Stimulated activated CD8-positive, alpha-beta memory T cell treated with anti-CD3 and anti-CD28 coated beads, Interleukin-12 subunit alpha, Interleukin-12 subunit beta, amount 100 ng/mL, for 24 hours (primary cell): ENCODE measurements around the gene PNMA6E.

Experiments
- DNase-seq: peaks from one replicate; pipeline ENCODE4 v3.0.0-alpha.2; 2020; ENCODE audit errors: extremely low read depth

Gene PNMA6E

DNA sequence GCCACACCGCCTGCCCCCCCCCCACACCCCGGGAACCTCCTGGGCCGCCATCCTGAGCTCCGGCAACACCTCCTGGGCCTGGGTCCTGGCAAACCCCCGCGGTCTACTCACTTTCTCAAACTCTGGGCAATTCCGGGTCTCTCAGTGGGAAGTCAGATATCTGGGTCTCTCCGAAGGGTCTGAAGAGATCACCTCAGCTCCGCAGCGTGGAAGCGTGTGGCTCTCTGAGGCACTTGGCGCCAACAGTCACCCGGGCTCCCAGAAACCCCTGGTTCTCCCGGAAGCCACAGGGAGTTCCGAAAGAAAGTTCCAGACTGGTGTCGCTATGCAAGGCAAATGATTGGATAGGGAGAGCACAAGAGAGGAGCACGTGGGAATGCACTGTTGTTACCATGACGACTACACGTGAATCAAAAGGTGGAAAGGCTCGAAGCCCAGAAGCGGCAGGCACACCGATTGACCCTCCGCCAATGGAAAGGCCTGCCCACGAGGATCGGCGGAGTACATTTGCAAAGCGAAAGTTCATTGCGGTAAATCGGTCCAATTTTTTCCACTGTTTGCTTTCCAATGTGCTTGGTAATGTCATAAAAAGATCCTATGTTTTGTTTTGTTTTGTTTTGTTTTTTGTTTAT is at the start of gene PNMA6E:
Gene PNMA6E, minus strand, starts transcription at position 218 of the 632 bp plus-strand sequence. CDS start 2,501 bp downstream, outside the sequence.
- DNase-seq = no peak

- DNase-seq = no peak
Observed at GRCh38 chrX:153450949-153451277, 49.8 kb upstream of the PNMA6E start.

DNA sequence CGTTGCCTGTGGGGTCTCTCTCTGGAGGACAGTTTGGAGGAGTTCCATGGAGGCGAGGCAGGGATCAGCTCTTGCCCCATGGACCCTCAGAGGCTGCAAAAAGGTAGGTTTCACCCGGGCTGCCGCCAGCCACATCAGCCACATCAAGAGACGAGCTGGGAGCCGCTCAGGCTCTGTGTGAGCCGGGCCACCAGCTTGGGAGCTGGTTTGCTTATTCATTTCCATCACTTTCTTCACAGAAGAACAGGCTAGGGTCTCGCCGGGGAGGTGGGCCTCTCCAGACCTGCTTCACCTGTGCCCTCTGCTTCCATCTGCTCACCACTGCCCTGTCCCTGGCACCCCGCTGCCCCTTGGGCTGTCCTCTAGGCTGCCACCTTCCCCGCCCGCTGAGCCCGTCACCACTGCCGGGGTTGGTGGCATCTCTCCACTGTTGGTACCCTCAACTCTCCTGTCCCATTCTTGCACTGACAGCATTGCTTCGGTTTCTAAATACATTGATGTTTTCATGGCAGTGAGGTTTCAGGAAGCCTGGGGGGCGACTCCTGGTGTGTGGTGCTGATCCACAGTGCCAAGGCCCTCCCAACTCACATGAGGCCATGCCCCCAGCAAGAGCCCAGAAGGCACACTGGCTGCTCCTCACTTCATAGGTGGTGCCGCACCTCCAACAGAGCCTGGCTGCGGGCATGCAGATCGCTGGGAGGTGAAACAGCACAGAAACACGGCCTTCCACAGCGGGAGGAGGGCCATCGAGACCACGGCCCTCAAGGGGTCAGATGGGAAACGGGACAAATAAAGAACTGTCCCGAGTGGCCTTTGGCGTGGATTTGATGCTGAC is 49.2 kb upstream of the PNMA6E start:
- DNase-seq = no peak

- no peak for DNase-seq
Observed at GRCh38 chrX:153449368-153450113, 48.4 kb upstream of the PNMA6E start.

DNA sequence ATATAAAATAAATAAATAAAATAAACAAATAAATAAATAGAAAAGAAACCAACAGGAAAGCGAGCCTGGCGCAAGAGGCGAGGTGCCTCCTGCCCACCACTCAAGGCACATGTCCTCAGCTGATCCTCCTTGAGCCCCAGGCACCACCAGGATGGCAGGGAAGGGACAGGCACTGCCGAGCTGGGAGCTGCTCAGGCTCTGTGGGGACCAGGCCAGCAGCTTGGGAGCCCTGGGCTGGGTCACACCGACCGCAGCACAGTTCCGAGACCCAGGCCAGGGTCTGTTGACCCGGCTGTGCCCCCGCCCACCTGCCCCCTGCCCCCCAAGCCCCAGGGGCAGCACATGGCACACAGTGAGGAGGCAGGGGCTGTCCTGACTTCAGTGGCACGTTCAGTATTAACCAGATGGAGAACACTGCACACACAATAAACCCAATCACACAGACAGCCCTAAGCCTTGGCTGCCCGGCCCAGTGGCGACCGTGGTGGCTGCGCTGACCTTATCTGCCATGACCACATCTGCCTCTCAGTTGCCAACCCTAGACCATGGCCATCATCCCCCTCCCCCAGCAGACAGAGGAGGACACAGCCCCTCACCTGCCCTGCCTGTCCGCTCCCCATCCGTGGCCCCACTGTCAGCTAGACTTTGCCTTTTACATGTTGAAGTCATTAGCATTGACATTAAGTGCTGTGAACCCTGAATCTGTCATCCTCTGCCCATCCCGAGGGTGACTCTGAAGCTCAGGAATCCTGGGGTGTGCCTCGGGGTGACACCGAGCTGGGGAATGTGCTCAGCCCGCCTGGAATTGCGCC is 47.6 kb upstream of the PNMA6E start:
- no peak for DNase-seq

GRCh38 chrX:153447581-153447960 is 46.4 kb upstream of the PNMA6E start:
- DNase-seq = no peak

DNA sequence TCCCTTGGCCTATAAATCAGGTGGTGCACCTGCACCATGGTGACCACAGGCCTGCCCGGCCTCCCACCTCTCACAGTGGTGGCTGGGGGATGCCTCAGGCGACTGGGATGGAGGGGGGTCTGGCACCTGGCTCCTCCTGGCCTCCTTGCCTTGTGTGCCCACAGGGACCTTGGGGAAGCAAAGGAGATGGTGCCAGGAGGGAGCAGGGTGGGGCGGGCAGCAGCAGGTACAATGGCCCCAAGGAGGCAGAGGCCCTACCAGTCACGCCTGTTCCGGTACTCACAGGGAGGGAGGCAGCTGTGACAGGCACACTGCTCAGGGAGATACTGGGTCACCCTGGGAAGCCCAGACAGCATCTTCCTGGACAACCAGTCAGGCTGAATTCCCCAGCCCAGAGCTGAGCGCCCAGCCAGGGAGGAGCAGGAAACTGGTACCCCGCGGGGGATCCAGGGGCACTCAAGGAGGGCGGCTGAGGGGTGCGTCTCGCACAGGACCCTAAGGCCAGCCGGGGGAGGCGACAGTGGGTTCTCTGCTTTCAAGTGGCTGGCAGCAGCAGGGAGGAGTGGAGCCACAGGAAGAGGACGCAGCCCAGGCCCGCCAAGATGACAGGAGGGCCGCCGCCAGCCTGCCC is 45.9 kb upstream of the PNMA6E start:
- no peak for DNase-seq

DNA sequence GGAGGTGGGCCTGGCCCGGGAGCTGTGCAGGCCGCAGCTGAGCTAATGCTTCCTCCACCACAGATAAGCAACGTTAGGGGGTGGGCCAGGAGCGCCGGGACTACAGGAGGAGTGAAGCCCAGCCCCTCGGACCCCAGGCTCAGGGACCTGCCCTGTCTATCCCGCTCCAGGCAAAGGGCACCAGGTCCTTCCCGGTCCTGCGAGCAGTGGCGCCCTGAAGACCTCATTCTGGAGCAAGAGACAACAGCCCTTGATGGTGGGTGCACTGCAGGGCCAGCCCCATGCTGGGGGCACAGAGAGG is 45.4 kb upstream of the PNMA6E start:
- no peak for DNase-seq

DNA sequence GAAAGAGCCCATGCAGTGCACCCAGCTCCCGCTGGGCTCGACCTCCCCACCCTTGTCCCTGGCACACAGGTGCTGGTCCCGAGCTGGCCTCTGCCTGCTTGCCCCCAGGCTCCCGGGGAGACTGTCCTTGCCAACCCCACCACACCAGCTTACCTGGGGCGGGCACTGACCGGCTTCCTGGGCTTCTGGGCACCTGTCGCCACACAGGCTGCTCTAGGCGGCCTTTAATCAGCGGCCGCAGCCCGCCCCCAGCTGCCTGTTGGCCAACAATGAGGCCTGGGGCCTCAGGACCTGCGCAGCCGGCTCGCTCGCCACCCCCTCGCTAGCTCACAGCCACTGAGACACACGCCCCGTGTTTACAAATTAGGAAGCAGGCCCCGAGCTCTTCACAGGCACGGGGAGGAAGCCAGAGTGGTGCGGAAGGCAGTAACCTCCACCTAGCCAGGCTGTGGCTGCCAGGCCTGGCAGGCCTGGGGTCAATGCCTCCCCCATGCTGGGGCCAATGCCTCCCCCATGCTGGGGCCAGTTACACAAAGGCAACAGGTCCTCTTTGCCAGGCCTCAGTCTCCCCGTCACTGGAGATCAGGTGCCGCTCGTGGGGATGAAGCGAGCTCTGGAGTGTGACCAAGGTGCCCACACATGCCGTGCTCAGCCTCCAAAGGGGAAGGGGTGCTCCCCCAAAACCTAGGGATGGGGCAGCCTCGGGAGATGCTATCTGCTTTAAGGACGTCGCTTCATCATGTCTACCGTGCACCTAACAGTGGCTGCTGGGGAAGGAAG is 44.9 kb upstream of the PNMA6E start, which contains the start of gene TREX2:
Gene TREX2, minus strand, starts transcription at position 201 of the 780 bp plus-strand sequence. CDS start 626 bp downstream, outside the sequence.
- no peak for DNase-seq

DNA sequence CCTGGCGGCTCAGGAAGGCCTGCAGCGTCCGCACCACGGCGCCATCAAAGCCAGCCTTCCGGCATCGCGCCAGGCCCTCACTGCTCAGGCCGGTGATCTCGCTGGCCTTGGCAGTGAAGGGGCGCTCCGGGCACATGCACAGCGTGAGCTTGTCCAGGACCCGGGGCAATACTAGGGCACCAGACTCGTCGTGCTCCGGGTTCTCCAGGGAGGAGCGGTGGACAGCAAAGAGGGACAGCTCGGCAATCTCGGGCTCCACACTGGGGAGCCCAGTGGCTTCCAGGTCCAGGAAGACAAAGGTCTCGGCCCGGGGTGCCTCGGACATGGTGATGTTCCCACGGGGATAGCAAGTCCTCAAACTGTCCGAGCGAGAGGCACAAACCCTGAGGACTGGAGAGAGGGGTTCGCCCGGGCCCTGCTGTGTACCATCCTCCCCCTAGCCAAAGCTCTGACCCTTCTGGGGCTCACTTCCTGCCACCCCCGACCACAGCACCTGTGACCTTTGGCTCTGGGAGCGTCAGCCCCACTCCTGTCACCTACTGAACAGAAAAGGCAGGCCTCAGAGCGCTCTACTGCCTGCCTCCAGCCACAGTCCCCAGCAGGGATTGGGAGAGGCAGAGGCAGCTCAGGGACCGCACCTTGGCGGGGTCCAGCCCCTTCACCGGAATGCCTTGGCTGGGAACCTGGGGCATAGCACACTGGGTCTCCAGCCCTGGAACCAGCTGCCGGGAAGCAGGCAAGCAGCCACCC is 44.1 kb upstream of the PNMA6E start:
- no peak for DNase-seq

DNA sequence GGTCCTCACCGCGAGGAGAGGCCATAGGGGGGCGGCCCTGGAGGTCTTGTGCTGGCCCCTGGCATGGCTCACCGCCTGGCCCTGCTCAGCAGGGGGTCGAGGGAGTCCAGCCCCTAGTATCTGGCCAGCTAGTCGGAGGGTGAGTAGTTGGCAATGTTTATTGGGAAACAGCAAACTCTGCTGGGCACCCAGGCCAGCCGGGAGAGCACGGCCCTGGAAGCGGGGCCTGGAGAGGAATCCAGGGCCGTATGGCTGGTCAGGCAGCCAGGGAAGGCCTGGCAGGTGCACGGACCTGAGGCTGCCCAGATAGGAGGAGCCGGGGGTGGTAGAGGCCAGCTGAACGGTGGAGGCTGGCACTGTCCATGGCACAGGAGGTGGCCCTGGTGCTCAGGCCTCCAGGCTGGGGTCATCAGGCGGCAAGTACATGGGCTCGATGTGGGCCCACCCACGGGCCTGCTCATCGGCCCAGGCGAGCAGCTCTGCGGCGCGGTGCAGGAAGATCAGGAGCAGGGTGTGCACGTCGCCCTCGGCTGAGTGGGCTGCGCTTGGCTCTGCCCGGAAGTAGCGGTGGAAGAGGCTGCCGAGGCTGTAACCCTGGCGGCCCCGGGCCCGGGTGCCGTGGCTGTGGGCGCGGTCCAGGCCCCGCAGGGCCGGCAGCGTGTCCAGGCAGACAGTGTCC is 43.3 kb upstream of the PNMA6E start:
- DNase-seq = no peak

DNA sequence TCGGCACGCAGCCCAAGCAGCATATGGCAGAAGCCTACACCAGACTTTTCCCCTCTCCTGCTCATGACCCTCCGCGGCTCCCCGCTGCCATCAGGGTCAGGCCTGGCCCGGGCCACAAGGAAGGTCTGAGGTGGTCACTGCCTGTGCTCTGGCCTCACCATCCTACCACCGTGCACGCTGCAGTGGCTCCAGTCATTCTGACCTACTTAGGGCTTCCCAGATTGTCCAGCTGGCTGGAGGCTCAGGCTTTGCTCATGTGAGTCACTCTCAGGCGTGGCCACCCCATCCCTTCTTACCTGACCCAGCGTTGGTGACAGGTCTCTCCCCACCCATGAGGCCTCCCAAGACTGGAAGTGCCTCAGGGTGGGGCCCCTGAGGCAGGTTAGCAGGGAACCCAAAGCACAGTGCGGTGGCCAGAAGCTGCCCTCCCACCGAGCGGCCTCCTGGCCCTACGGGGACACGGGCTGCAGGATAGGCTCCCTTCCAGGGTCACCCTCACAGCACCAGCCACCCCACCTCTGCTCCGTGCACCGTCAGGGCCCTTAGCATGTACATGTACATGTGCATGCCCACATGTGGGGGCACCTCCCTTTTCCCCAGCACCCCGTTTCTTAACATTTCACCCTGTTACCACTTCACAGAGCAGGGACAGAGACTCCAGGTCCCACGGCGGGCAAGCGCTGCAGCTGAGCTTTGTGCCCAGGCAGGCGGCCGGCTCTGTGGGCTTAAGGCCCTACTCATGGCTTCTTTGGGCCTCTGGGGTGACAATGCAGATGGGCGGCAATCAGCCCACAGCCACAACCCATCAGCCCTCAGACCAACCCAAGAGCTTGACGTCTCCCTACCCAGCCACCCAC is 42.6 kb upstream of the PNMA6E start:
- no peak for DNase-seq

DNA sequence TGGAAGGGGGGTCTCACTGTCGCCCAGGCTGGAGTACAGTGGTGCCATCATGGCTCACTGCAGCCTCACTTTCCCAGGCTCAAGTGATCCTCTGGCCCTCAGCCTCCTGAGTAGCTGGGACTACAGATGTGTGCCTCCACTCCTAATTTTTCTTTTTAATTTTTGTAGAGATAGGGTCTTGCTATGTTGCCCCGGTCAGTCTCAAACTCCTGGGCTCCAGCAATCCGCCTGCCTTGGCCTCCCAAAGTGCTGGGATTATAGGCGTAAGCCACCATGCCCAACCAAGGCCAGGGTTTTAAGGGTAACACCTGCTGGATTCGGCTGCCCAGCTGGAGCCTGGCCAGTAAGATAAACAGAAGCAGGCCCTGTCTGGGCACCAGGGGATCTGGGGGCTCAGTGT is 41.3 kb upstream of the PNMA6E start:
- no peak for DNase-seq

- DNase-seq = no peak
Observed at GRCh38 chrX:153441981-153442380, 40.8 kb upstream of the PNMA6E start.

DNA sequence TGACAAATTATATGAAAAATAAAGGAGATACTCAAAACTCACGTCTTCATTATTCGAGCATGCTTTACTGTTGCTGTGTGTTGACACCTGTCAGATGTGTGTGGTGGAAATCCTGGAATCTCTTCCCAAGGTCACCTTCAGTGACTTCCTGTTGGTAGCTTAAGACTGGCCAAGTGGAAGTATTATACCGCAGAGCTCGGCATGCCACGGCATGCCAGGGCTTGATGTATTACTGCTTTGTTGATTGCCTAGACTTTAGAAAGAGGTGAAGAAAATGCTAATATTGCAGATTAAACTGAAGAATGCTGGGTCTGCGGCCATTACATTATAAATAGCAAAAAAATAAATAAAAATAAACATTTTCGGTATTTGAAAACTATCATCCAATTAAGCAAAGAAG is 40.1 kb upstream of the PNMA6E start:
- no peak for DNase-seq

GRCh38 chrX:153440556-153441135 is 39.5 kb upstream of the PNMA6E start:
- DNase-seq = no peak

DNA sequence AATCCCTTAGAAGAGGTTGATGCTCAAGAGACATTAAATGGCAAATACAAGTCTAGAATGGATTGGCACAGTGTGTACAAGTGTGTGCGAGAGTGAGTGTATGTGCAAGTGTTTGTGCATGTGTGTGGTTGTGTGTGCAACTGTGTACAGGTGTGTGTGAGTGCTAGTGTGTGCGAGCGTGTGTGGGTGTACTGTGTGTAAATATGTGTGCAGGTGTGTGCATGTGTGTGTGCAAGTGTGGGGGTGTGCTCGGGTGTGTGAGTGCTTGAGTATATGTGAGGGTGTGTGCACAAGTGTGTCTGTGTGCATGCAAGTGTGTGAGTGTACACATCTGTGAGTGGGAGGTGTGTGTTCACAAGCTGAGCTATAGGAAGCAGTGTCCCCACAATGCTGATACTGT is 38.8 kb upstream of the PNMA6E start:
- DNase-seq = no peak

GRCh38 chrX:153438532-153438931 is 37.4 kb upstream of the PNMA6E start:
- no peak for DNase-seq
